ENCODE measurements around the gene MRPS14. TPM values are rescaled to one million over a fixed set of nuclear protein-coding genes. Genes with fewer than 3 reads are reported as not detected.
A peak's percentile ranks its signal among the peaks of the same experiment; 100 is the strongest.
"Not testable (repeated sequence)": the region's sequence is repeated elsewhere in the genome, so short reads cannot be mapped to it uniquely, and the experiment has no call there.

MRPS14 gene
- total RNA-seq, 3 donors from 2014 or later, result 26.1 to 28.5 (median 27.8) TPM

DNA sequence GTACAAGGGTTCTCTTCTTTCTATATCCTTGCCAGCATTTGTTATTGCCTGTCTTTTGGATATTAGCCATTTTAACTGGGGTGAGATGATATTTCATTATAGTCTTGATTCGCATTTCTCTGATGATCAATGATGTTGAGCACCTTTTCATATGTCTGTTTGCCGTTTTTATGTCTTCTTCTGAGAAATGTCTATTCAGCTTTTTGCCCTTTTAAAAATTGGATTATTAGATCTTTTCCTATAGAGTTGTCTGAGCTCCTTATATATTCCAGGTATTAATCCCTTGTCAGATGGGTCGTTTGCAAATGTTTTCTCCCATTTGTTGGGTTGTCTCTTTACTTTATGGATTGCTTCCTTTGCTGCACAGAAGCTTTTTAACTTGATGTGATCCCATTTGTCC, 19.4 kb upstream of the MRPS14 start:
- H3K9me3 Mint-ChIP-seq, result no peaks in the 10 kb centered on the region
- H3K4me1 Mint-ChIP-seq (ENCODE audit: low read depth), result no peaks in the 10 kb centered on the region
- no peak for ATAC-seq
- H3K27me3 Mint-ChIP-seq (ENCODE audit: low read depth), result peaks cover 10% of the 10 kb centered on the region
- DNase-seq, result no peak
- no peaks in the 10 kb centered on the region for H3K36me3 Mint-ChIP-seq (ENCODE audit: insufficient read depth)
- H3K4me3 Mint-ChIP-seq, result no peak overlapping the region

DNA sequence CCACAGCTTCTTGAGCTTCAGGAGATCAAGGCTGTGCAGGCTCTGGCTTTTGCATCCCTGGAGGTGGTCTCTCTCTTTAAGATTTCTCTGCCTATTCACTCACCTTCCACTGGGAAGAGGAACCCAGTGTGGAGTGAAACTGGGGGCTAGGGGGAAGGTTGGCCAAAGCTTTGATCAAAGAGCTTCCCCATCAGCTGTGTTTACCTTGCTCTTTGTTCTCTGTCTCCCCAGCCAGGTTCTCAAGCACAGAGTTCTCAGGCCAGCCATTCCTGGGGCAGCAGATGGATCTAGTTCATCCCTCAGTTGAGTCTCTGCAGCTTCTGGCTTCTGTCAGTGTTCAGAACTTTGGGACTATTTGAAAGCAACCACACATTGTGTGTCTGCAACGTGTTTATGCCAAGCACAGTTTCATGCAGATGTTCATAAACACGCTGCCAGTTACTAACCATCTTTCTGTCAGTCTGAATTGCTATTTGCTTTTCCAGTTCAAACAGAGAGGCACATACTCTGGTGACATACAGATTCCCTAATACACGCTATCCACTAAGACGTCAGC, 17.2 kb upstream of the MRPS14 start:
- Mint-ChIP-seq H3K36me3 (ENCODE audit: insufficient read depth) (no peaks in the 10 kb centered on the region), H3K27me3 (ENCODE audit: low read depth) (peaks cover 10% of the 10 kb centered on the region), H3K4me3 (no peak overlapping the region), H3K9me3 (no peaks in the 10 kb centered on the region), H3K4me1 (ENCODE audit: low read depth) (no peaks in the 10 kb centered on the region)
- ATAC-seq (no peak), DNase-seq (no peak)

DNA sequence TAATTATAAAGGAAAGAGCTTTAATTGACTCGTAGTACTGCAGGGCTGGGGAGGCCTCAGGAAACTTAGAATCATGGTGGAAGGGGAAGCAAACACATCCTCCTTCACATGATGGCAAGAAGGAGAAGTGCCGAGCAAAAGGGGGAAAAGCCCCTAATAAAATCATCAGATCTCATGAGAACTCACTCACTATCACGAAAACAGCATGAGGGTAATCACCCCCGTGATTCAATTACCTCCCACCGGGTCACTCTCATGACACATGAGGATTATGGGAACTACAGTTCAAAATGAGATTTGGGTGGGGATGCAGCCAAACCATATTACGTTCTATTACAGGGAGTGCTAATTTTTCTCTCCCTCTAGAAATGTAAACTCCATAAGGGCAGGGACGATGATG, 14.2 kb upstream of the MRPS14 start:
- H3K9me3 Mint-ChIP-seq, result no peaks in the 10 kb centered on the region
- DNase-seq, result no peak
- no peak overlapping the region for H3K4me3 Mint-ChIP-seq
- no peak for ATAC-seq
- H3K27me3 Mint-ChIP-seq (ENCODE audit: low read depth), result no peaks in the 10 kb centered on the region
- no peaks in the 10 kb centered on the region for H3K4me1 Mint-ChIP-seq (ENCODE audit: low read depth)
- H3K36me3 Mint-ChIP-seq (ENCODE audit: insufficient read depth), result no peaks in the 10 kb centered on the region

DNA sequence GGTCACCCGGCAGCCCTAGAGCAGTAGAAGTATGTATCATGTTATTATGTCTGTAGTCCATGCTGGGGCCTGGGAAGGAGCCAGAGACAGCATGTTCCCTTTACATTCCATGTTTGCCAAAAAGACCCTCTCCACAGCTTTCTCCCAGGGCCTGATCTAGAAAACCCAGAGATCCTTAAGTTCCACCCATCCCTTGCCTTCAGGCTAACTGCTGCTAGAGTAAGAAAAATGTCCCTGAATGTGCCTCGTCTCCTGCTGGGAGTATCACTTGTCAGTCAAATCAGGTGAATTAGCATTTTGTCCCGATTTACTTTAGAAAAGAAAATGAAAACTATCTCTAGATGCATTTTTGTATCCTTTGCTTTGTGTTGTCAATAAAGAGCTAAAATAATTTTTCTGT, 13.3 kb upstream of the MRPS14 start:
- no peak overlapping the region for H3K4me3 Mint-ChIP-seq
- no peaks in the 10 kb centered on the region for H3K9me3 Mint-ChIP-seq
- H3K4me1 Mint-ChIP-seq (ENCODE audit: low read depth), result no peaks in the 10 kb centered on the region
- ATAC-seq (no peak), DNase-seq (no peak)
- H3K36me3 Mint-ChIP-seq (ENCODE audit: insufficient read depth), result no peaks in the 10 kb centered on the region
- H3K27me3 Mint-ChIP-seq (ENCODE audit: low read depth), result no peaks in the 10 kb centered on the region

DNA sequence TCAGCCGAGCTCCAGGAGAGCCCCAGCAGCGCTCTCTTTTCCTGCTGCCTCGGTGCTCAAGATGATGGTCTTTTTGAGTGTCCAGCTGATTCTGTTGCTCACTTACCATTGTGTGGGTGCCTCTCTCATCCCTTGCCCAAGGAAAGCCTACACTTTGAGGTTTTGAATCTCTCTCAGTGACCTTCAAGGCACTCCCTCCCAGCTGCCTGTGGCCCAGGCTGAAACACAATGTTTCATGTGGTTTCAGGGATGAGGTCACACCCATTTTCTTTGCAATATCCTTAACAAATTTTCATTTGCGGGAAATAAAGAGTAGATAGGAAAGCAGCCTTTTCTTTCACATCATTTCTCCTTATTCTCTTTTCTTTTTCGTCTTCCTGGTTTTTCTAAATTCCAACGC, 12.6 kb upstream of the MRPS14 start:
- ATAC-seq (no peak), DNase-seq (no peak)
- H3K36me3 Mint-ChIP-seq (ENCODE audit: insufficient read depth), result no peaks in the 10 kb centered on the region

DNA sequence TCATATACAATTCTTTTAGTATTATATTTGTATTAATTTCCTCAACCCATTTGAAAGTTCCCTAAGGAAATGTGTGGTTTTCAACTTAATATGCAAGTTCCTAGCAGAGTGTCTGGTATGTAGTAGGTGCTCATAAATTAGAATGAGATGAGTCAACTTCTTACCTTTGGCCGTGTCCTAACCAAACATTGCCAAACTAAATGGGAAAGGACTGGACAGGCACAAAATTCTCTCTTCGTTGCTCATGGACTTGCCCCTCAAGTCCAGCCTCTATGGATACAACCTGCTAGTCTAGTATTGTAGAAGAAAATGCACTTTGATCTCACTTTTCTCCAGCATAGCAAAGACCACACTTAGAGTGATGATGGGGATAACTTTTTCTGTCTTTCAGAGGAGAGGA, 11.6 kb upstream of the MRPS14 start:
- Mint-ChIP-seq H3K4me3 (no peak overlapping the region), H3K36me3 (ENCODE audit: insufficient read depth) (no peaks in the 10 kb centered on the region), H3K27me3 (ENCODE audit: low read depth) (no peaks in the 10 kb centered on the region), H3K9me3 (no peaks in the 10 kb centered on the region), H3K4me1 (ENCODE audit: low read depth) (peaks cover under 1% of the 10 kb centered on the region)
- ATAC-seq, result no peak
- no peak for DNase-seq

More for the DNA sequence above, 12.6 kb upstream of the MRPS14 start:
- Mint-ChIP-seq H3K9me3 (no peaks in the 10 kb centered on the region), H3K27me3 (ENCODE audit: low read depth) (no peaks in the 10 kb centered on the region), H3K4me1 (ENCODE audit: low read depth) (no peaks in the 10 kb centered on the region), H3K4me3 (no peak overlapping the region)

DNA sequence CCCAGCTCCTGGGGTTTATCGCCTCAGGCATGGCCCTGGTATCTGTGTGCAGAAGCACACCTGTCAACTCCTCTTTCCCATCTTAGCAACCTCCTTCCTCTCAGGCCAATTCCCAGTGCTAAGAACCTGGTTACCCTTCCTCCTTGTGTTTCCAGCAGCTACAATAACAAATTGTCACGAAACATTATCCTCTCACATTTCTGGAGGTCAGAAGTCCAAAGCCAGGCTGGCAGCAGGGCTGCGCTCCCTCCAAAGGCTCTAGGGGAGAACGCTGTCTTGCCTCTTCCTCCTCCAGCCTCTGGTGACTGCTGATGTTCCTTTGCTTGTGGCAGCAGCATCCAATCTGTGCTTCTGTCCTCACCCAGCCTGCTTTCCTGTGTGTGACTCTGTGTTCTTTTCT, 10.7 kb upstream of the MRPS14 start:
- H3K36me3 Mint-ChIP-seq (ENCODE audit: insufficient read depth), result no peaks in the 10 kb centered on the region
- DNase-seq (no peak), ATAC-seq (no peak)
- H3K27me3 Mint-ChIP-seq (ENCODE audit: low read depth), result no peaks in the 10 kb centered on the region
- H3K4me3 Mint-ChIP-seq, result no peak overlapping the region
- peaks cover 7% of the 10 kb centered on the region for H3K4me1 Mint-ChIP-seq (ENCODE audit: low read depth)
- no peaks in the 10 kb centered on the region for H3K9me3 Mint-ChIP-seq

DNA sequence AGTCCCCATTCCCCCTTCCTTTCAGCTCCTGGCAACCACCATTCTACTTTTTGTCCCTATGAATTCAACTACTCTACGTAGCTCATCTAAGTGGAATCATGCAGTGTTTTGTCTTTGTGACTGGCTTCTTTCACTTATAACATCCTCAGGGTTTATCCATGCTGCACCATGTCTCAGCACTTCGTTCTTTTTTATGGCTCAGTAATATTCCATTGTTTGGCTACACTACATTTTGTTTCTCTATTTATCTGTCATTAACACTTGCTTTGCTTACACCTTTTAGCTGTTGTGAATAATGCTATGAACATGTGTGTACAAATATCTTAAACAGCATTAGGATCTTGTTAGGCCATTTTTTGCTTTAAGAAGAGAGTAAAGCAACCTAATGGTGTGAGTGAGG, 1.5 kb upstream of the MRPS14 start:
- Mint-ChIP-seq H3K36me3 (ENCODE audit: insufficient read depth) (peaks cover 7% of the 10 kb centered on the region), H3K9me3 (peaks cover 5% of the 10 kb centered on the region), H3K4me1 (ENCODE audit: low read depth) (peaks cover 29% of the 10 kb centered on the region), H3K4me3 (peak overlapping the region; percentile 39), H3K27me3 (ENCODE audit: low read depth) (no peaks in the 10 kb centered on the region)
- ATAC-seq, result no peak
- no peak for DNase-seq

DNA sequence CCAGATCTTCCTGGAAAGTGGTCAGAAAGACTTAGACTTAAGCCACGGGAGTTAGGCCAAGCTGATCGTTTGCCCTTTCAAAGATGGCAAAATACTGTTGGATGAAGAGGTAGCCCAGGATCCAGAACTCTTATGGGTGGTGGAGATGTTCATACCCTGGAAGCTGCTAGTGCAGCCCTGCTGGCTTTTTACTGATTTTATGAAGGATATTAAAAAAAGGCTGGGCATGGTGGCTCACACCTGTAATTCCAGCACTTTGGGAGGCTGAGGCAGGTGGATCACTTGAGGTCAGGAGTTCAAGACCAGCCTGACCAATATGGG, 657 bp upstream of the MRPS14 start:
- ATAC-seq; DNase-seq; H3K9me3 Mint-ChIP-seq; H3K36me3 Mint-ChIP-seq (ENCODE audit: insufficient read depth); H3K27me3 Mint-ChIP-seq (ENCODE audit: low read depth): not testable (repeated sequence)
- H3K4me1 Mint-ChIP-seq (ENCODE audit: low read depth), result peaks cover 23% of the 10 kb centered on the region
- H3K4me3 Mint-ChIP-seq, result peak overlapping the region; percentile 93

DNA sequence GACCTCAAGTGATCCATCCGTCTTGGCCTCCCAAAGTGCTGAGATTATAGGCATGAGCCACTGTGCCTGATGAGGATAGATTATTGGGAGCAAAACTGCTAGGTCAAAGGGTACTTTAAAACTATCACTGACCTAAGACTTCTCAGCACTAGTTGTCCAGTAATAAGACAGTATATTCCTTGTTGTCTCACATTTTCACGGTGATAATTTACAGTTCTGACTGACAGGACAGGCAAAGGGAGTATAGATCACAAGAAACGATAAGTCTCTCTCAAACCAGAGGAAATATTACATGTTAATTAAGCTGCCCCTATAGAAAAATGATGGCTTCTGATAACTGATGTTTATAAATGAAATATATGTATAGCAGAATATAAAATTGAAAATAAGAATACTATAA, 3.7 kb downstream of the MRPS14 start:
- Mint-ChIP-seq H3K36me3 (ENCODE audit: insufficient read depth) (peaks cover 24% of the 10 kb centered on the region), H3K9me3 (peaks cover under 1% of the 10 kb centered on the region), H3K4me3 (no peak overlapping the region), H3K4me1 (ENCODE audit: low read depth) (peaks cover 23% of the 10 kb centered on the region), H3K27me3 (ENCODE audit: low read depth) (no peaks in the 10 kb centered on the region)
- DNase-seq, result no peak
- no peak for ATAC-seq

DNA sequence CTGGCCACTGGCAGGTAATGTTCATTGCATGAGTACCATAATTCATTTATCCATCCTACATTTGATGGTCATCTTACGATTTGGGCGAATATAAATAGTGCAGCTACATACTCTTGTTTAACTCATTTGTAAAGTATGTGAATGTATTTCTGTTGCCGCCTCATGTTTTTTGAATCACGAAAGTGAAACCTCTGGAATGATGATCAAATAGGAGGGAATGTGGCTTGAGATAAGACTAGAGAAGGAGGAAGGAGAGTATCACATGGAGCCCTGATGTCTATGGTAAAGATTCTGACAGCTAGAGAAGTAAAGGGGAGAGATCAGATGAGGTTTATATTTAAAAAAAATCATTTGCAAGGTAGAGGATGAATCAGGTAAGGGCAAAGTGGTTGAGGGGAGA, 8.0 kb downstream of the MRPS14 start:
- peaks cover 54% of the 10 kb centered on the region for H3K36me3 Mint-ChIP-seq (ENCODE audit: insufficient read depth)
- ATAC-seq (no peak), DNase-seq (no peak)
- no peaks in the 10 kb centered on the region for H3K9me3 Mint-ChIP-seq
- no peak overlapping the region for H3K4me3 Mint-ChIP-seq
- H3K4me1 Mint-ChIP-seq (ENCODE audit: low read depth), result no peaks in the 10 kb centered on the region
- no peaks in the 10 kb centered on the region for H3K27me3 Mint-ChIP-seq (ENCODE audit: low read depth)

DNA sequence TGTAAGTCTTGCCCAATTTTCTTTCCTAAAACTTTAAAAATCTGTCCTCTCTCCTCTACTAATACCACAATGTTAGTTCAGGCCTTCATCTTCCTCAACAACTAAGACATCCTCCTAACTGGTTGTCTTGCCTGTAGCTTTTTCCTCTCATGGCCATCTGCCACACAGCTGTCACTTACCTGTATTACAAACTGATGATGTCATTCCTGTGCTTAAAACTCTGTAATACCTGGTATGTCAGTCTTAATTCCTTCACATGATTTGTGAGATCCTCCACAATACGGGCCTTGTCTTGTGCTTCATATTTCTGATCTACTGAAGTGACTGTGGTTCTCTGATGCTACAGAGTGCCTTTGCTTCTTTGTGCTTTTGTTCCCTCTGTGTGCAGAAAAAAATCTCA, 9.8 kb downstream of the MRPS14 start:
- Mint-ChIP-seq H3K27me3 (ENCODE audit: low read depth) (no peaks in the 10 kb centered on the region), H3K9me3 (no peaks in the 10 kb centered on the region), H3K4me1 (ENCODE audit: low read depth) (peaks cover 2% of the 10 kb centered on the region), H3K36me3 (ENCODE audit: insufficient read depth) (peaks cover 58% of the 10 kb centered on the region), H3K4me3 (no peak overlapping the region)
- DNase-seq, result no peak
- ATAC-seq, result no peak

DNA sequence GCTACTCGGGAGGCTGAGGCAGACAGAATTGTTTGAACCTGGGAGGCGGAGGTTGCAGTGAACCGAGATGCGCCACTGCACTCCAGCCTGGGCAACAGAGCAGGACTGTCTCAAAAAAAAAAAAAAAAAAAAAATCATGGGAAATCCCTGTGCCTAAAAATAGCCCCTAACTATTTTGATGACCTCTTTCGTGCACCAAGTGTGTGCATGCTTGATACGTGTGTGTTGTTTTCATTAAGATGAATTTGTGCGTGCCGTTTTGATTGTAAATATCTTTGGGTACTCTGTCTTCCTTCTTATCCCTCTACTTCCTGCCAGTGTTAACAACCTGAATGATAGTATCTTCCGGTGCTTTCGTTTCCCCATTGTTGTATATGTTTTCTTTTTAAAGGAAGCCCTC, 13.7 kb downstream of the MRPS14 start:
- ATAC-seq, result no peak
- no peaks in the 10 kb centered on the region for H3K9me3 Mint-ChIP-seq
- H3K4me1 Mint-ChIP-seq (ENCODE audit: low read depth), result peaks cover 14% of the 10 kb centered on the region
- DNase-seq, result no peak
- no peak overlapping the region for H3K4me3 Mint-ChIP-seq
- H3K27me3 Mint-ChIP-seq (ENCODE audit: low read depth), result no peaks in the 10 kb centered on the region
- H3K36me3 Mint-ChIP-seq (ENCODE audit: insufficient read depth), result peaks cover 63% of the 10 kb centered on the region

DNA sequence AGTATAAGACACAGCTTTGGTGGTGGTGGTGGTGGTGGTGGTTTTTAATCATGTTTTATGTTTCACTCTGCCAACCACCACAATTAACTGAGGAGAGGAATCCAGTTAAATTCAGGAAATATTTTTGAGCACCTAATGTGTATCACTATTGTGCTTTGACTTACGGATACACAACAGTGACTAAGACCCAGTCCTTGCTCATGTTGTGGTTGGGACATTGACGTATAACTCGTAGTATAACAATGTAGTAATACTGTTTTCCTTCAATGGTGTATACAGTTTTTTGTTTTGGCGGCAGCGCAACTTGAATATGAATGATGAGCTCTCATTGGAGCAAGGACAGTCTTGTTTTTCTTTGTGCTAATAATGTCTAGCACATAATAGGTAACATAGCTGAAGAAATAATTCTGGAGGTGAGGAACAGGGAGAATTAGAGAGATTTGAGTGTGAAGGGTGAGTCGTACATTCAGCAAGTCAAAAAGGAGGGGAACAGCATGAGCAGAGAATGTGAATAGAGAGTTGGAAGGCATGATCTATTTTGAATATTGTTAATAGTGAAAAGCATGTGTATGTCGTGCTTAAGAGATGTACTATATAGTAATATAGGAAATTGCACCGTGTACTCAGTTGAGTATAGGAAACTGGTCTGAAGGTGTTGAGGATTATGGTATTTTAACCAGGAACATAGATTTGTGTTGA, 18.0 kb downstream of the MRPS14 start:
- ATAC-seq (peak; percentile 28 to 33), DNase-seq (no peak)
- no peaks in the 10 kb centered on the region for H3K27me3 Mint-ChIP-seq (ENCODE audit: low read depth)

DNA sequence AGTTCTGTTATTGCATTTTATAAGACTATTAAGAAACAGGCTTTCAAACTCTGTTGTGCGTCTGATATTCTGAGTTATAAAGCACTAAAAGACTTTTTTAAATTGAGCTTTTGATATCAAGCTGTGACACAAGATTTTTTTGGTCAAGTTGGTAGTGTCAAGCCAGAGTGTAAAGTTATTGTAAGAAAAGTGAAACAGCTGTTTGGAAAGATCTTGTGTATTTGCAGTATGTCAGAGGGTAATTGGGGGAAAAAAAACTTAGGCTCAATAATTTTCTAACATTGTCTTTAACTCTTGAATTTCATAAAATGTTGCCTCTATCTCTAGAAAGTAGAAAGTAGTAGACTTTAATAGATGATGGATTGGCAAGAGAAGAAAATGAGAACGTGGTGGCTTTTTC, 19.7 kb downstream of the MRPS14 start:
- Mint-ChIP-seq H3K4me3 (peak overlapping the region; percentile 65), H3K36me3 (ENCODE audit: insufficient read depth) (peaks cover 34% of the 10 kb centered on the region), H3K4me1 (ENCODE audit: low read depth) (peaks cover 49% of the 10 kb centered on the region), H3K27me3 (ENCODE audit: low read depth) (no peaks in the 10 kb centered on the region), H3K9me3 (no peaks in the 10 kb centered on the region)
- no peak for DNase-seq
- ATAC-seq, result no peak

More for the DNA sequence above, 18.0 kb downstream of the MRPS14 start:
- no peak overlapping the region for H3K4me3 Mint-ChIP-seq
- H3K36me3 Mint-ChIP-seq (ENCODE audit: insufficient read depth), result peaks cover 41% of the 10 kb centered on the region
- no peaks in the 10 kb centered on the region for H3K9me3 Mint-ChIP-seq
- H3K4me1 Mint-ChIP-seq (ENCODE audit: low read depth), result peaks cover 51% of the 10 kb centered on the region
